Activated naive CD4-positive, alpha-beta T cell treated with anti-CD3 and anti-CD28 coated beads for 36 hours (primary cell): Measurements from ENCODE around the gene AJAP1. TPM values are rescaled to one million over a fixed set of nuclear protein-coding genes. Genes with fewer than 3 reads are reported as not detected.
"Not testable (repeated sequence)": the region's sequence is repeated elsewhere in the genome, so short reads cannot be mapped to it uniquely, and the experiment has no call there.

ENCODE experiments used
- CTCF ChIA-PET: fragments of 350-600 bp; sonication (Branson Sonifier 250); formaldehyde crosslinking; loops from one replicate; lab custom pipeline; 2021; ENCODE audit warnings: antibody characterized with exemption; lab: Charles Lee
- DNase-seq: peaks from one replicate; pipeline ENCODE4 v3.0.0-alpha.2; 2020
- H3K27ac Mint-ChIP-seq: one replicate; pipeline ENCODE4 v1.8.0; 2021; ENCODE audit warnings: mild to moderate bottlenecking, mixed read lengths
- H3K27me3 Mint-ChIP-seq: one replicate; pipeline ENCODE4 v1.8.0; 2021; ENCODE audit warnings: low read depth, mixed read lengths
- H3K36me3 Mint-ChIP-seq: one replicate; pipeline ENCODE4 v1.8.0; 2021; ENCODE audit warnings: low read depth, mixed read lengths
- H3K4me1 Mint-ChIP-seq: one replicate; pipeline ENCODE4 v1.8.0; 2021; ENCODE audit warnings: low read depth, mixed read lengths
- H3K4me3 Mint-ChIP-seq: one replicate; pipeline ENCODE4 v1.8.0; 2021; ENCODE audit warnings: mild to moderate bottlenecking, moderate library complexity, mixed read lengths
- H3K9me3 Mint-ChIP-seq: one replicate; pipeline ENCODE4 v1.8.0; 2021; ENCODE audit warnings: mixed read lengths
- intact Hi-C: fragments of 100-400 bp; cut with micrococcal nuclease; formaldehyde crosslinking; loops from one replicate; pipeline ENCODE4 v1.15.1; 2023
- total RNA-seq, 2 experiments: library from RNA; stranded (reverse); gene quantifications; one replicate each; pipeline ENCODE4 v1.2.3, GENCODE V29; 2021

AJAP1 gene, protein sequence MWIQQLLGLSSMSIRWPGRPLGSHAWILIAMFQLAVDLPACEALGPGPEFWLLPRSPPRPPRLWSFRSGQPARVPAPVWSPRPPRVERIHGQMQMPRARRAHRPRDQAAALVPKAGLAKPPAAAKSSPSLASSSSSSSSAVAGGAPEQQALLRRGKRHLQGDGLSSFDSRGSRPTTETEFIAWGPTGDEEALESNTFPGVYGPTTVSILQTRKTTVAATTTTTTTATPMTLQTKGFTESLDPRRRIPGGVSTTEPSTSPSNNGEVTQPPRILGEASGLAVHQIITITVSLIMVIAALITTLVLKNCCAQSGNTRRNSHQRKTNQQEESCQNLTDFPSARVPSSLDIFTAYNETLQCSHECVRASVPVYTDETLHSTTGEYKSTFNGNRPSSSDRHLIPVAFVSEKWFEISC
- total RNA-seq = under 1 TPM in 1 of 2 experiments, not detected in 1; 0.15 TPM

DNA sequence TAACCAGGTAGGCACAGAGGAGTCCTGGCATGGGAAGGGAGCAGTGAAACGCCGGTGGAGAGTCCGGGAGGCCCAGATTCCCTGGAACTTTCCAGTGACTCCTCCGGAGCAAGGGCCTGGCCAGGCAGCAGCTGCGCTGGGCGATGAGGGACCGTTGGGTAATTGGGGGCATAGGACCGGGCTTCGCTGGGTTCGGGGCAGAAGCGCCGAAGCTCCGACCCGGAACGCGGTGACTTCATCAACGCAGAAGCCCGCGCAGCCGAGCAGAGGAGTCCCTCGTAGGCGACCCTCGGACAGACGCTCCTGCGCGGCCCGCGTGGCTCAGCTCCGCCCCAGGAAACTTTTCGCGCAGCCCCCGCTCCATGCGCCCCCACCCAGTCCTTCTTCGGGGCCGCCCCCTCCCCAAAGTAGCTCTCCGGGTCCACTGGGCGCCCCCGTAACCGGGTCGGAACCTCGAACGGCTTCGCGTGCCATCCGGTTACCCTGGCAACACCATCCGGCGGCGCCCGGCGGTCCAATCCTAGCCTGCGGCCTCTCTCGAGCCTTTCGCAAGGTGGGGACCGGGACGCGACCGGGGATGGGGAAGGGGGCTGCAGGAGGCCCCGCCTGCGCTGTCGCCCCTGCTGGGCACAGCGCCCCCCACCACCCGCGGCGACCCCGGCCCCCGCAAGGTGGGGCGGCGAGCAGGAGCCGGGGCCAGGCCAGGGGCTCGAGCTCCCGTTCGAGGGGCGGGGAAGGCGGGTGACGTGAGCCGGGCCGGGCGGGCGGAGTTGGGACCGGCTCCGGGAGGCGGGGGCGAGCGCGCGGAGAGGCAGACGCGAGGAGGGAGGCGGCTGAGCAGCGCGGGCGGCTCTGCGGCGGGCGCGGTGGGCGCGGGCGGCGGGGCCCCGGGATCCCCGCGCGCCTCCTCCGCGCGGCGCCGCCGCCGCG, at the start of gene AJAP1:
TSS of gene AJAP1 (plus strand) at position 814 of the 930 bp plus-strand sequence. CDS start 817 bp downstream, outside the sequence.
- Mint-ChIP-seq H3K27ac (no peak within 1 kb of the TSS), H3K4me3 (no peak within 1 kb of the TSS), H3K36me3 (no peaks in the 10 kb centered on the region), H3K9me3 (no peaks in the 10 kb centered on the region), H3K27me3 (peaks cover 34% of the 10 kb centered on the region), H3K4me1 (peaks cover 8% of the 10 kb centered on the region)
- no peak for DNase-seq
- CTCF ChIA-PET = no interaction called here
- intact Hi-C loops = loop anchor here (2.0 to 10.0 kb wide), 5 partner anchors 173 to 1261 kb away; no protein-coding TSS in a partner anchor

DNA sequence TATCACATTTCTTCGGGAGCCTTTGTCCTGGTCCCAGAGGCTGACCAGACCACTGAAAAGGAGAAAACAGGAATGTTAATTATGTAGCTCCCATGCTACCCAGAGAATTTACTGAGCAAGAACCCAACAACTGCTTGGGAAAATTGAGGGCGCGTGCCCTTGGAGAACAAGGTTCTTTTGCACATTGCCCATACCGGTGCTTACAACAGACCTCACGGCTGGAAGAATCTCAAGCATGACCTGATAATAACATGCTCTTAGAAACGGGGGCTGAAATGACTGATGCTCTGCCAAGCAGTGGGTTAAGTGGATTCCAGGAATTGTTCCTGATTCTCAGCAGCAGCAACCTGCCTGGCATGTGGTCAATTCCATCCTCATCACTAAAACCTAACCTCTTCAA, 49.3 kb upstream of the AJAP1 start:
- CTCF ChIA-PET = no interaction called here
- H3K9me3 Mint-ChIP-seq = peaks cover 9% of the 10 kb centered on the region
- intact Hi-C loops = no loop called here
- no peak overlapping the region for H3K4me3 Mint-ChIP-seq
- H3K27me3 Mint-ChIP-seq = peaks cover 32% of the 10 kb centered on the region
- H3K36me3 Mint-ChIP-seq = no peaks in the 10 kb centered on the region
- H3K27ac Mint-ChIP-seq = no peak overlapping the region
- no peaks in the 10 kb centered on the region for H3K4me1 Mint-ChIP-seq
- no peak for DNase-seq

DNA sequence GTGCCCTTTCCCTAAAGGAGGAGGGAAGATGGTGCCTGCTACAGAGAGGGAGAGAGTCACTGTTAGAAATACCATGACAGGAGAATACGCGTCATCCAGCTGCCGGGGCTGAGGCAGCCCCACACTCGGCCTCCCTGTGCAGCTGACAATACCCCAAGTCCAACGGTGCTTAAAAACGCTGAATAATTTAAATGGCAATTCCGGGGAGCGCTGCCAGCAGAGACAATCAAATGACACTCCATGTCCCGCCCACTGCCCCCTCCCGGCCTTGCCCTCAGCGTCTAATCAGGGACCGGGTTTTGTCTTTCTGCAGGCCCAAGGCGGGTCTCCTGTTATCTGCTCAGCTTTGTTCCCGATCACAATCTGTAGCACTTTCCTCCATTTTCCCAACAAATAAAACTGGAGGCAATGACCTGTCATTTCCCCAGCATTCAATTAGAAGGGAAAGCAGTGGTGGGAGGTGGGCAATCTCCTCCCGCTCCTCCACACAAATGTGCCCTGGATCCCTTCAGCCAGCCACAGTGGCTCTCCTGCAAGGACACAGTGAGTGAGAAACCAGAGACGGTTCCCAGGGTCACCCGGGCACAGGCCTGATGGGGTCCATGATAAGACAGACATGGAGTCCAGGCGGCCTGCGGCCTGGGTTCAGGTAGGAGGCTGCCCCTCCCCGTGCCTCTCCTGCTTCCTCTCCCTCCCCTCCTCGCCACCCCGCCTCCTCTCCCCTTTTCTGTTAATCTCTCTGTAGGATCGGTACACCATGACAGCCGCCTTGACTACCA, 42.7 kb upstream of the AJAP1 start:
- intact Hi-C loops = no loop called here
- H3K4me3 Mint-ChIP-seq = no peak overlapping the region
- no peaks in the 10 kb centered on the region for H3K4me1 Mint-ChIP-seq
- CTCF ChIA-PET = no interaction called here
- DNase-seq = no peak
- peaks cover 14% of the 10 kb centered on the region for H3K9me3 Mint-ChIP-seq
- no peaks in the 10 kb centered on the region for H3K36me3 Mint-ChIP-seq
- H3K27ac Mint-ChIP-seq = no peak overlapping the region
- peaks cover 13% of the 10 kb centered on the region for H3K27me3 Mint-ChIP-seq

DNA sequence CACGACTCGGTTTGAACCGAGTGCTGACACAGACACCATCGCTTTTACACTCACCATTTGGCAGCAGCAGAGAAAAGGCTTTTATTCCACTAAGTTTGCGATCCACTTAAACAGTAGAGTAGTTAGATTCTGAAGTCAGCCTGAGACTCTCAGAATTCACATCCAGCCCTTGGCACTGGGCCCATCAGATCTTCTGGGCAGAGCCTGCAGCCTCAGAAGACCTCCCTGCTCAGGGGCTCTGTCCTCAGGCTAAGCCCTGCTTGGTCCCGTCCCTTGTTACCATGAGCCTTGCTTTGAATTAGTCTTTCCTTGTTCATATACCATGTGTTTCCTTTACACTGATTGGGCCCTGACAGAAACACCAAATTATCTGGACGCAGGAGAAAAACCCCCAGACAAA, 41.4 kb upstream of the AJAP1 start:
- no peak overlapping the region for H3K4me3 Mint-ChIP-seq
- CTCF ChIA-PET = no interaction called here

DNA sequence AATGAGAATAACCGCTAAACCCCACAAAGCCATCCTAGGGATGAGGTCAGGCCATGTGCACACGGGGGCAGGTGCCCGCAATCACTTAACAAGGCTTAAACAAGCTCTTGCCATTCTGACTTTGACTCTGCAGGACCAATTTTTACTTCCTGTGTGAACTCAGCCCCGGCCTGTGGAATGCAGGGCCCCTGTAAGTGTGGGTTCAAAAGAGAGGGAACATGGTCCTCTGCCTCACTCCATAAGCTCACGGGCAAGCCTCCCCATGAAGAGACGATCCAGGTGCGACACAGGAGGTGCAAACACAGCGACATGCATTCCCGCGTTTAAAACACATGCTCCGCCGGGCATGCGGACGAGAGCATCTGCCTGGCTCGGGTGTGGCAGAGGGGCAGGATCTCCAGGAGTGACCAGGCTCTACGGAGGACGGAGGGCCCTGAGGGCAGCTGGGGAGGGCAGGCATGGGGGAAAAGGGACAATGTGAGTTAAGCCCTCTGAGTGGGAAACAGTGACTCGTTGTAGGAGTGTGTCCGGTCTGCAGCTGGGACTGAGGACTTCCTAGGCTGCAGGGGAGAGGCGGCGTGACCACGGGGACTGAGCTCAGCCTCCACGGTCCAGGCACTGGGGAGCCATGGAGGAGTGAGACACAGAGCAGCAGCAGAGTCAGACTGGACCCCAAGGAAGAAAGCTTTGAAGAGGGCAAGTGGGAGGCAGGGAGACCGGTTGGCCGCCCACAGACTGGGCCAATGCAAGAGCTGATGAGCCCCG, 40.6 kb upstream of the AJAP1 start:
- no peak for DNase-seq
- CTCF ChIA-PET = no interaction called here

More for the DNA sequence above, 41.4 kb upstream of the AJAP1 start:
- Mint-ChIP-seq H3K27ac (no peak overlapping the region), H3K36me3 (no peaks in the 10 kb centered on the region), H3K4me1 (no peaks in the 10 kb centered on the region), H3K27me3 (peaks cover 6% of the 10 kb centered on the region), H3K9me3 (peaks cover 14% of the 10 kb centered on the region)
- intact Hi-C loops = no loop called here
- no peak for DNase-seq

DNA sequence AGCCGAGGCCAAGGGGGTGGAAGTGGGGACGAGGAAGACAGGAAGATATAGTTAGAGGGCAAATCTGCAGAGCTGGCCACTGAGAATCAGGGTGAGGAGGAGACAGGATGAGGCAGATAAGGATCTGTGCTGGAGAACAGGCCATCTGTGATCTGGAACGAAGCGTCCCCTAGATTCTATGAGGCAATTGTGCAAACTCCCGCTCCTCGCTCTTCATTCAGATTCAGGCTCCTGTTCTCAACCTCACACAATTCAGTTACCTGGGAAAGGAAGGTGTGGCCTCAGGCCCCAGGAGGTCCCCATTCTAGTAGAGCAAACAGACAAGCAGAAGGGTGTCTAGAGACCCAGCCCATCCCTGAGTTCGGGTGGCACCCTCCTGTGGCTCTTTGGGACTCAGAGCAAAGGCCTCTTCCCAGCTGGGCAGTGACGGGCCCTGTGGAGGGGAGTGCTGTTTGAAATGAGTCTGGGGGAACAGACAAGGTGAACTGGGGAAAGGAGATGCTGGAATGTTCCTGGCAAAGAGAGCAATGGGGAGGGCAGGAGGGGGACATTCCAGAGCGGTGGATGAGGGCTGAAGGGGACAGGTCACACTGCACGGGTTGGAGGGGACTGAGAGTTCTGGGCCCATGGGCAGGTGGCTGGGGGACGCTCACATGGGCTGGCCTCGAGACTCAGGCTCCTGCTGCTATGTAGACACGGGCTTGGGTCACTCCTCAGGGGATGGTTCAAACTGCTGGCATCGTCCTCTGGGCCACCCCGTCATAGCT, 39.9 kb upstream of the AJAP1 start:
- Mint-ChIP-seq H3K4me3 (no peak overlapping the region), H3K27me3 (peaks cover 3% of the 10 kb centered on the region)
- CTCF ChIA-PET = no interaction called here

More for the DNA sequence above, 40.6 kb upstream of the AJAP1 start:
- Mint-ChIP-seq H3K4me1 (no peaks in the 10 kb centered on the region), H3K36me3 (no peaks in the 10 kb centered on the region), H3K4me3 (no peak overlapping the region), H3K9me3 (peaks cover 14% of the 10 kb centered on the region), H3K27ac (no peak overlapping the region), H3K27me3 (peaks cover 3% of the 10 kb centered on the region)
- intact Hi-C loops = no loop called here

DNA sequence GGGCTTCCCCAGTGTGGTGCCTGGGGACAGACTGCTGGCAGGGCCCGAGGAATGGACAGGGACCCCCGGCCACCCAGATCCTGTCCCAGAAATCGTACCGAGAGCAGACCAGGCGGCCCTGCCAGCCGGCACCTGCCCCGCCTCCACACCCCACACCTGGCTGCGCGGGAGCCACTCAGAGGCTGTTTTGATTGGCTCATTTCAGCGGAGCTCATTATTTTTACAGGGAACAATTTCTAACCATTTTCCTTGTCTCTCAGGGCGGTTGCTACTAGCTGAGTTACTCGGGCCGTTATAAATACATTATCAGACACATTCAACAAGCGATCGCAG, 39.3 kb upstream of the AJAP1 start:
- DNase-seq = no peak
- Mint-ChIP-seq H3K9me3 (peaks cover 6% of the 10 kb centered on the region), H3K4me1 (no peaks in the 10 kb centered on the region), H3K4me3 (no peak overlapping the region), H3K27me3 (peaks cover 3% of the 10 kb centered on the region), H3K36me3 (no peaks in the 10 kb centered on the region), H3K27ac (no peak overlapping the region)
- CTCF ChIA-PET = no interaction called here
- intact Hi-C loops = no loop called here

More for the DNA sequence above, 39.9 kb upstream of the AJAP1 start:
- Mint-ChIP-seq H3K4me1 (no peaks in the 10 kb centered on the region), H3K9me3 (peaks cover 11% of the 10 kb centered on the region), H3K36me3 (no peaks in the 10 kb centered on the region), H3K27ac (no peak overlapping the region)
- intact Hi-C loops = no loop called here
- no peak for DNase-seq

DNA sequence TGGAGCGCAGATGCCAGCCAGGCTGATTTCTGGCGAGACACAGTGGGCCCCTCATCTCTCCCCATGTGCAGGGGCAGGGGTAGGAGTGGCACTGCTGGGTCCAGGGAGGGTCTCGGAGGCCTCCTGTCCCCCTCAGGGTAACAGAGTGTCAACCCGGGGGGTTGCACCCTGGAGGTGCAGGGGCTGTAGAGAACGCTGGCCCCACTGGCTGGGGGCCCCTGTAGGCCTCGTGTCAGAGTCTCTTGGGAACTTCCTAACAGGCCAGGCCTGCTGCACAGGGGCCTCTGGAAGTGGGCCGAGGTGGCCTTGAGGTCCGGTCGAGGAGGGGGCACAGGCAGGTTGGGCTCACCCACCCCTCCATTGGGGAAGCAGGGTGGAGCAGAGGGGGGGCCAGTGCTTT, 38.9 kb upstream of the AJAP1 start:
- Mint-ChIP-seq H3K27ac (no peak overlapping the region), H3K9me3 (peaks cover 3% of the 10 kb centered on the region), H3K27me3 (peaks cover 3% of the 10 kb centered on the region), H3K36me3 (no peaks in the 10 kb centered on the region), H3K4me3 (no peak overlapping the region), H3K4me1 (no peaks in the 10 kb centered on the region)
- CTCF ChIA-PET = no interaction called here
- DNase-seq = no peak
- intact Hi-C loops = no loop called here

DNA sequence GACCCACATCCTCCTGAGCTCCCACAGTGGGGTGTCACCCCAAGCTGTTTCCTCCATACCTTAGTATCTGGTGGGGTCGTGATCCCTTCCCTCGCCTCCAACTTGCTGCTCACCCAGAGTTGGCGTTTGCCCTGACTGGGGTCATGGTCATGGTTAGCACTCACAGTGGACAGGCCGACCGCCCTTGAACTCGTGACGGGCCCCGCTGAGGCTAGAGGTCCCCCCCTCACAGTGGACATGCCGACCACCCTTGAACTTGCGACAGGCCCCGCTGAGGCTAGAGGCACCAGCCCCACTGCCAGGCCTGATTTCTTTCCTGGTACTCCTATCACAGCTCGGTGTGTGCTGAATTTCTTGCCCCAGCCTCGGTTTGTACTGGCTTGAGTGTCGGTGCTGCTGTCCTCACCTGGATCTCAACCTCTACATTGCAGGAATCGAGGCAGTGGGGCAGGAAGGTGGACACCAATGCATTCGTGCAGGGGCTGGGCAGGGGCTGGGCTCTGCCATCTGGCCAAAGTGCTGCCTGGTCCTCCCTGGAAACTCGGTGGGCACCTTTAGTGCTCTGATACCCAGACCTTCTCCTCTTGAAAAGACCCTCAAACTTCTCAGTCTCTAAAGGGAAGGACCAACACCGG, 37.5 kb upstream of the AJAP1 start:
- Mint-ChIP-seq H3K4me3 (no peak overlapping the region), H3K9me3 (no peaks in the 10 kb centered on the region), H3K4me1 (no peaks in the 10 kb centered on the region), H3K36me3 (no peaks in the 10 kb centered on the region), H3K27me3 (peaks cover 3% of the 10 kb centered on the region), H3K27ac (no peak overlapping the region)
- intact Hi-C loops = no loop called here
- no peak for DNase-seq
- CTCF ChIA-PET = no interaction called here

DNA sequence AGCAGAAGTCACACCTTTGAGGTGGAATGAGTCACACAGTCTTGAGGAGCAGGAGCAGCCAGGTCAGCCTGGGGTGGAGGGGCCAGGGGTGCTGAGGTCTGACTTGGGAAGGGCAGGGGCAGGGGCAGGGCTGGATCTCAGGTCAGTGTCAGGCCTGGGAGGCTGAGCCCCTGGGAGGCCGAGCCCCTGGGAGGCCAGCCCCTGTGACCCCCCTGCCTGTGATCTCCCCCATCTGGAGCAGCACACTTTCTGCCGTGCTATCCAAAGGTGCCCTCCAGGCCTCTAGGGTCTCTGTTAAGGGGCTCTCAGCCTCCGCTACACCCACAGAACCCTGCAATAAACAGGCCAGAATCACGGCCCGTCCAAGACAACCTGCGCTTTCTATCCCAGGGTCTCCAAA, 36.9 kb upstream of the AJAP1 start:
- no peak for DNase-seq
- Mint-ChIP-seq H3K27ac (no peak overlapping the region), H3K36me3 (no peaks in the 10 kb centered on the region), H3K4me1 (no peaks in the 10 kb centered on the region), H3K9me3 (no peaks in the 10 kb centered on the region), H3K27me3 (no peaks in the 10 kb centered on the region), H3K4me3 (no peak overlapping the region)
- intact Hi-C loops = no loop called here
- CTCF ChIA-PET = no interaction called here

DNA sequence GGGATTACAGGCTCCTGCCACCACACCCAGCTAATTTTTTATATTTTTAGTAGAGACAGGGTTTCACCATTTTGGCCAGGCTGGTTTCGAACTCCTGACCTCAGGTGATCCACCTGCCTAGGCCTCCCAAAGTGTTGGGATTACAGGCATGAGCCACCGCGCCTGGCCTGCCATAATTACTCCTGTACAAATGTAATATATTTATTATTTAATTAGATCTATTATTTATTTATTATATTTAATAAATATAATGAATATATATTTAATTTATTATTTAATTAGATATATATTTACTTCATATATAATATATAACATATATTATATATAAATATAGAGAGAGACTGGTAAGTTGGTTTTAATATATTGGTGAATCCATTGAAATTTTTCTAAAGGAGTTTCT, 35.6 kb upstream of the AJAP1 start:
- H3K36me3 Mint-ChIP-seq, H3K27ac Mint-ChIP-seq, H3K27me3 Mint-ChIP-seq, DNase-seq, intact Hi-C loops, H3K4me3 Mint-ChIP-seq, H3K9me3 Mint-ChIP-seq, H3K4me1 Mint-ChIP-seq: not testable (repeated sequence)
- CTCF ChIA-PET = interaction anchor here (0.6 to 0.7 kb wide), 2 partner anchors 10 to 1021 kb away, joined by 3 to 7 read pairs; no protein-coding TSS in a partner anchor
